HG03342 (cell line): ENCODE data around the gene UBE2QL1.

Experiments
- ATAC-seq: cut with Tn5 transposase; IDR thresholded peaks from one replicate; pipeline ENCODE4 v1.9.1; 2021; ENCODE audit warnings: mild to moderate bottlenecking, moderate library complexity; ENCODE audit not compliant: unreplicated experiment

The UBE2QL1 gene

DNA sequence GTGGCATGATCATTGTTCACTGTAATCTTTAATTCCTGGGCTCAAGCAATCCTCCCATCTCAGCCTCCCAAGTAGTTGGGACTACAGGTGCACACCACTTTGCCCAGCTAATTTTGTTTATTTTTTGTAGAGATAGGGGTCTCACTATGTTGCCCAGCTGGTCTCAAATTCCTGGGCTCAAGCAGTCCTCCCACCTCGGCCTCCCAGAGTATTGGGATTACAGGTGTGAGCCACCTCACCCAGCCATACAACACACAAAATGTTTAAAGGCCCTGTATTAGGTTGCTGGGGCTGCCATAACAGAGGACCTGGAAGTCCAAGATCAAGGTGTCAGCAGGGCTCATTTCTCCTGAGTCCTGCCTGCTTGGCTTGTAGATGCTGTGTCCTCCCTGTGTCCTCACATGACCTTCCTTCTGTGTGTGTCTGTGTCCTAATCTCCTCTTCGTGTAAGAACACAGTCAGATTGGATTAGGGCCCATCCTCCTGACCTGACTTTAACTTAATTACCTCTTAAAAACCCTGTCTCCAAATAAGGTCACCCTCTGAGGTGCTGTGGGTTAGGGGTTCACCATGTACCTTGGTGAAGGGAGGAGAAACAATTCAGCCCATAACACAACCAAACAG lies 5.4 kb downstream of the UBE2QL1 start:
- no peak for ATAC-seq

- no peak for ATAC-seq
These were observed 6.0 kb downstream of the UBE2QL1 start for GRCh38 chr5:6454628-6455053.

DNA sequence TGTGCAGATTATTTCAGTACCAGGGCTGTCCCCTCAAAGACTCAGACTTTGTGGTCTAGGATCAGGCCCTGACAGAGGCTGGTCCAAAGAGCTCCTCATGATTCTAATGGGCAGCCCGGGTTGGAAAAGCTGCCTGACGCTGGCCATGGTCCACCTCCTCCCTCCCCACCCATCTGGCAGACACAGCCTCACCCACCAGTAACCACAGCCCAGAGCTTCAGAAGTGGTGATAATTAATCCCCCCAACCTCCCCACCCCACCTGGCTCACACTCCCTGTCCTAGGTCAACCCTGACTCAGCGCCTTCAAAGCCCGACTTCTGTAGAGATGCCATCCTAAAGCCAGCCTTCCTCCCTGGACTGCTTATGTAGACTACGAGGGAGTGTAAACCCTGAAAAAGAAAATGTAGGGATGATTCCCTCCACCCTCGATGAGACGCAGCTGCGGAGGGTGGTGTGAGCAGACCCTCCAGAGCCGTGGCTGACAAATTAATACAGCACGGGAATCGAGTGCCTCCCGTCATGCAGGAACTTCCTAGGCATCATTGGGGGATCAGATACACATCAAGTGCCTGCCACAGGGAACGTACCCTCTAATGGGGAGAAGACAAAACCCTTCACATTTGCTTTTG lies 7.0 kb downstream of the UBE2QL1 start:
- ATAC-seq = no peak

- no peak for ATAC-seq
These were observed 8.2 kb downstream of the UBE2QL1 start for GRCh38 chr5:6456766-6457370.

GRCh38 chr5:6457592-6457991 lies 8.9 kb downstream of the UBE2QL1 start:
- ATAC-seq = no peak

GRCh38 chr5:6458833-6459232 lies 10.2 kb downstream of the UBE2QL1 start:
- no peak for ATAC-seq

DNA sequence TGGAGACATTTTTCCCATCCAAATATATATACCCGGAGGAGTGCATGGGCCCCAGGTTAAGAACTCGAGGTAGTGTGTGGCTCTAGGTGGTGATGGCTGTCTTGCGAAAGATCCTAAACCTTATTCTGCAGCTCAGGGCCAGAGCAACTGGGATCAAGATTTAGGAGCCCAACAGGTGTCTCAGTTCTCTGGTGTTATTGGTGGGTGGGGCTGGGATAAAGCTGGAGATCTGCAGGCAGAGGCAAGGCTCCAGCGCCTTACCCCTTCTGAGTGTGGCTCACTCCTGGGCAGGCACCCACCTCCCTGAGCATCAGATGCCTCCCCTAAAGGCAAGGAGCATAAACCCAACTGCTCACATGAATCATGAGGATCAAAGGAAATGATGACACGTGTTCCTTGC lies 11.2 kb downstream of the UBE2QL1 start:
- ATAC-seq = no peak

- ATAC-seq = no peak
These were observed 12.3 kb downstream of the UBE2QL1 start for GRCh38 chr5:6461006-6461405.

GRCh38 chr5:6461793-6462650 lies 13.4 kb downstream of the UBE2QL1 start:
- no peak for ATAC-seq

DNA sequence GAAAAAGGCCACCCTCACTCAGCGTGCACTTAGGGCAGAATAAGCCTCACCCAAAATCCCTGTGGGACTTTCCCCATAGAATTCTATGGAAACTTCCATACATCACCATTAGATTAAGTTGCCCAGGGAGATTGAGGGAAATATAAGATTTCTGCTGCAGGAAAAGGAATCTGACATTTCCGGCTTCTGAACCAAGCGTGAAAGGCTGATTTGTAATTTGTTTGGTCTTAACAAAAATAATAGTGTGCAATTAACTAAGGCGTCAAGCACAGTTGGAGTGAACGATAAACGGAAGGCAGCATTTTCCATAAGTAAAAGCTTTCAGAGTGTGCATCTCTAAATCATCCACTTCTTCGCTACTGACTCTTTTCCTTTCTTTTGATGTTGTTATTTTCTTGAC lies 14.0 kb downstream of the UBE2QL1 start:
- no peak for ATAC-seq

- ATAC-seq = no peak
These were observed 15.8 kb downstream of the UBE2QL1 start for GRCh38 chr5:6464441-6464840.

DNA sequence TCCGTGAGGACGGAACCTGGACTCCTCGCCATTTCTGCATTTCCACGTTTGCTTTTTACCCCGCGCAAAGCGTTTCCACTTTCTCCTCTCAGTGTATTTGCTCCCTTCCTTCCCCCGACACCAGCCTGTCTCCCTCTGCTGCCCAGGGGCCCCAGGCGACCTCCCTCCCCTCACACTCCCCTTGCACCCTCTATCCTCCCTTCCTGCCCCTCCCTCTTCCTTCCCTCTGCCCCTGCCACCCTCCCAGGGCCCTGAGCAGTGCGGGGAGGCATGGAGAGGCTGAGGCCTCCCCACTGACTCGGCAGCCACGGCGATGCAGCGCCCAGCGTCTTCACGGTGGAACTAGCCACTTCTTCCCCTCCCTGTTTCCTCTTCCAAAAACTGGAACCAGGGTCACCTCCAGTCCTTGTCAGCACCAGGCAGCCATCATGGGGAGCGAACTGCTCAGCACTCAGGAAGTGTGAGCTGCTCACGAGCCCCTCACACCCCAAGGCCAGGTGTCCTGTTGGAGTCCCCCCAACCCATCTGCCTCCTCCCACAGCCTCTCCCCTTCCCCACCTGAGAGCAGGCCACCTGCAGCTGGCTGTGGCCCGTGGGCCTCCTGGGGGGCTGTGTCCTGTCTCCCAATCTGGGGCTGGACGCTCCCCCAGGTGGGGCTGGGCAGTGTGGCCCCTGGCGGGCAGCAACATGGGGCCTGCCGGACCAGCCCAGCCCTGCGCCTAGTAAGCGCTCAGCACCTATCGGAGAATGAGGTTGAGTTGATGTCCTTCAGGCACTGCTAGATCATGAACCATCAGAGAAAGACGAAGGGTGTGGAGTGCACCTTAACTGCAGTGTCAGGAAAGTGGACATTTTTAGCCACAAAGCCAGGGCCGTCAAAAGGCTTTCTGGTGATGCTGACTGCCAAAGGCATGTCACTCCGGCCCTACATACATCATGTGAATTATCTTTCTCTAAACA lies 17.5 kb downstream of the UBE2QL1 start:
- no peak for ATAC-seq

DNA sequence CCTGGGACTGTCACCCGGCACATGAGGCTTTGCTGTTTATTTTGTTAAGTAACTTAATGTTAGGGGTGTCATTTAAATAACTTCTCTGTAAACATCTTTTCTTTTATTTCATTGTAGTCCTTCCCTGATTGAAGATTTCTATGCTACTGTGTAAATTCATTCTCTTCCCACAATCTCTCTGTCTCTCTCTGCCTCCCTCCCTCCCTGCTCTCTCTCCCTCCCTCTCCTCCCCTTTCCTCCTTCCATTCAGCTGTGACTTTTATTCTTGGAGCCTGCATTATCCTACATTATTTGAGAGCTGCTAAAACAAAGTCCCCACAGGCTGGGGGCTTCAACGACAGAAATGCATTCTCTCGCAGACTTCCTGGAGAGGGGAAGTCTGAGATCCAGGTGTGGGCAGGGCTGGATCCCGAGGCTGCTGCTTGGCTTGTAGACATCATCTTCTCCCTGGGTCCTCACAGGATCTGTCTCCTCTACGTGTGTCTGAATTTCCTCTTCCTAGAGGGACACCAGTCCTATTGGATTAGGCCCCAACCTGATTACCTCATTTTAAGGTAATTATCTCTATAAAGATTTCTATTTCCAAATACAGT lies 18.4 kb downstream of the UBE2QL1 start:
- ATAC-seq = no peak

GRCh38 chr5:6467591-6467990 lies 18.9 kb downstream of the UBE2QL1 start:
- no peak for ATAC-seq

- no peak for ATAC-seq
These were observed 19.4 kb downstream of the UBE2QL1 start for GRCh38 chr5:6468104-6468503.

DNA sequence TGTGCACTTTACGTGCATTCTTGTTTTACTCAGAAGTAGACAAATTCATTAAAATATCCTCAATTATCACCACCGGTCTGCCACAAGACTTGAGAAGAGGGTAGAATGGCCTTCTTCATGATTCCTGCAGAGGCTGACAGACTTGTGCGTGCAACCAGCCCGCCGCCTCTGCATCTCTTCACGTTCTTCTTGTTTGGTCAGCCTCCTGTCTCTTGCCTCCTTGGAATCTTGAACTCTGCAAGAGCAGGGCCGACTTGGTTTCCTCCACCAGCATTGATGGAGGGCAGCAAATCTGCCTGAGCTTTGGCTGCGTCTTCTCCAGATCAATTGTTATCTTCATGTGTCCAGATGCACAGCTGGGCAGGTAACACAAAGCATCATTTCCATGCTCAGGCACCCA lies 20.2 kb downstream of the UBE2QL1 start:
- ATAC-seq = no peak

DNA sequence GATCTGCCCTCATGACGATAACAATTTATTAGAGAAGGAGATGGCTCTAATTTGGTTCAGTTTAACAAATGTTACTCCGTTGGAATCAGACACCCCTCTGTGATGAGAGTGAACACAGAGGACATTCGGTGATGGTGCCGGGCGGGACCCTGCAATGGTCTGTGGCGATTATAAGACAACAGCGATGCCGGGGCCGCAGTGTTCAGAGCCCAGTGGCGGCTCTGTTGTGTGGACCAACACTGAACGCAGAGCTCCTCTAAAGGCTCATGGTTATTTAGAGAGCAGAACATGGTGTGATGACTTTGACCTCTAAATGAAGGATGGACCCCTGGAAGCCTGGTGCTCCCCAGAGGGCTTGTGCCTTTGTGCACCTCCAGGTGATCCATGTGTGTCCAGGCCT lies 21.2 kb downstream of the UBE2QL1 start:
- ATAC-seq = no peak

DNA sequence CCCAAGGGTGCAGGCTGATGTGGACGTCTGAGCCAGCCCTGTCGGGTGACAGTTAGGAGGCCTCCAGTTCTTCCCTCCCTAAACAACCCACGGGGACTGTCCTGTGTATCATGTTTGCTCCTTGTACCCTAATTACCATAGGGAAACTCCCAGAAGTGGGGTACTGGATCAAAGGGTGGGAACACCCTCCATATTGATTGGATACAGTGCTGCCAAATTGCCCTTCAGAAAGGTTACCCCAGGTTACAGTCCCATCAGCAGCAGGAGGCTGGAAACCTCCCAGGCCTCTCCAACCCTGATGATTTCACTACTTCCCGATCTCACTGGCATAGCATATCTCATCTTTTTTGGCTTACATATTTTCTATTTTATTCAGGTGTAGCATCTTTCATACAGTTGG lies 22.0 kb downstream of the UBE2QL1 start:
- ATAC-seq = no peak

- no peak for ATAC-seq
These were observed 22.6 kb downstream of the UBE2QL1 start for GRCh38 chr5:6471252-6471651.

GRCh38 chr5:6472792-6473191 lies 24.1 kb downstream of the UBE2QL1 start:
- no peak for ATAC-seq
